NCI-H524 treated with DMSO at 0.1 percent for 48 hours (cell line): ENCODE measurements around the gene ANKMY2.
"Not testable (repeated sequence)": the region's sequence is repeated elsewhere in the genome, so short reads cannot be mapped to it uniquely, and the experiment has no call there.

Experiments
- DNase-seq: peaks from one replicate; lab custom pipeline; 2025; lab: John Stamatoyannopoulos, UW

ANKMY2 gene

DNA sequence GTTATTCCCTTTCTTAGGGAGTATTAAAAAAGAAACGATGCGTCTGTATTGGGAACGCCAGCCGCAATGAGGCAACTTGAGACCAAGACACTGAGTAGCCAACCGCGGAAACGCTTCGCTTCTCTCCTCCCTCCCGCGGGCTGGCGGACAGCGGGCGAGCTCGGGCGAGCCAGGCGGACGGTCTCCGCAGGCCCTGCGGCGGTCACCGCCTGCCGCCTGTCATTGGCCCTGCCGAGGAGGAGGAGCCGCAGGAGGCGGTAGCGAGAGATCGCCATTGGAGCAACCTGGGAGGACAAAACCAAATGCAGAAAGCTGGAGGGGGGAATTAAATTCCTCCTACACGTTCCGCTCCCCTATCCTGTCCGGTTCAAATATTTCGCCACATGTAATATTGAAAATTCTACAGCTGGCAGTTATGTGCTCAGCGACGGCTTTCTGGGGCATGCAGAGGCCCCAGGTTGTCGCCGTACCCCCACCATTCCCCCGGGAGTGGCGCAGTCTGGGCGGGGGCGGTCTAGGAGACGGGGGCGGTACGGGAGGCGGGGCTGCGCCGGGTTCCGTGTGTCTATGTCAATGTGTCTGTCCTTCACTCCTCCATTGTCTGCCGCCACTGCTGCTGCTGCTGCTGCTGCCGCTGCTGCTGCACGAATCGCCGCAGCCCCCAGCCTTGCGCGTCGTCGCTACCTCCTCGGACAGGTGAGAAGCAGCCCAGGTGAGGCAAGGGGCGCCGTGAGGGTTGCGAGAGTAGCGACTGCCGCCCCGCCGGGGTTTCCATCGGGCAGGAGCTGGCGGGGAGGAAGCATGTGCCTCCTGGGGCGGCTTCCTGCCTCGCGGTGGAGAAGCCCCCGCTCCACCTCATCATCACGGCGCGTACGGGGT, at the start of gene ANKMY2, which contains the start of gene BZW2:
Gene ANKMY2 (minus strand): TSS at position 162 of the 879 bp plus-strand sequence. CDS start 181 bp downstream, outside the sequence.
Gene BZW2 (plus strand): TSS at position 589 of the 879 bp plus-strand sequence. CDS start 19,263 bp downstream, outside the sequence.
- DNase-seq: peak; percentile 64

DNA sequence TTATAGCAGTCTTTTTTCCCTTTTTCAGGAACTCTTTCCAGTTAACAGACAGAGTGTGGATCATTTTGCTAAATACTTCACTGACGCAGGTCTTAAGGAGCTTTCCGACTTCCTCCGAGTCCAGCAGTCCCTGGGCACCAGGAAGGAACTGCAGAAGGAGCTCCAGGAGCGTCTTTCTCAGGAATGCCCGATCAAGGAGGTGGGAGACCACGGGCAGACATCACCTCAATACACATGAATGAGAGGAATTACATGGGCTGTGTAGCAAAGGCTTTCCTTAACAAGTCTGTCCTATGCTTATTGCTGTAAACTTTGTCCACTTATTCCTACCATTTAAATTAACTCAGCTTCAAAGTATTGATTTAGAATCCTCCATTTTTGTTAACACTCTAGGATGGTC, 49.3 kb upstream of the ANKMY2 start:
- no peak for DNase-seq

- no peak for DNase-seq
Measured at GRCh38 chr7:16693601-16694318, 48.2 kb upstream of the ANKMY2 start.

GRCh38 chr7:16691241-16691640, 45.7 kb upstream of the ANKMY2 start:
- no peak for DNase-seq

GRCh38 chr7:16688249-16688648, 42.7 kb upstream of the ANKMY2 start:
- DNase-seq: no peak

DNA sequence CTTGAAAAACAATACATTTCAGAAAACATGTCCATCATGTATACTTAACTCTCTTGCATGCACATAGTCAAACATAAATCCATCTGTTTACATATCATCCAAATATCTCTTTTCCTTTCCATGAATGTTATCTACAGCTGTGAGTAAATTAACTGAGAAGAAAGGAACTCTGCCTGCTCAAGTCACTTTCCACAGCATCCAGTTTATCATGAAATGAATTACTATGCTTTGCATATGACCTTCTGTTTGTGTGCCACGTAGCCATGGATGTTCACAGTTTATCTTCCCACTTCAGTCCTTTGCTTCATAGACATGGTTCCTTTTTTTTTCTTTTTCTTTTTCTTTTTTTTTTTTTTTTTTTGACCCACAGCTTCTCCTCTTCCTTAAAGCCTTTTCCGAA, 40.0 kb upstream of the ANKMY2 start:
- DNase-seq: no peak

DNA sequence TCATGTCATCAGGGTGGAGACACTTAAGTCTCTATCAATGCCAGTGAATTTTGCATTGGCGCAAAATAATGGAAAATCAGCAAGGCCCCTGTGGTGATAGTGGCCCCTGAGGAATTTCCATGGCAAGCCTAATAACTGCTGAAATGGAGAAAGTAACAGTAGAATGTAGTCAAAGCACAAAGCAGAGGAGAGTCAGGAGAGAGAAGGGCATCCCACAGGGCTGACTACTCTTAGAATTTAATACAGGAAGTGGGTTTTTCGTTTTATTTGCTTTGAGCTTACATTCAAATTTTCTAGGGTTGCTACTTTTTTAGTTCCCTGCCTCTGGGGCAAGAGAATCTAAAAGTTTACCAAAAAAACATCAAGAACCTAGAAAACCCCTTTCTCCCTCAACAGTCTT, 39.4 kb upstream of the ANKMY2 start:
- DNase-seq: no peak

DNA sequence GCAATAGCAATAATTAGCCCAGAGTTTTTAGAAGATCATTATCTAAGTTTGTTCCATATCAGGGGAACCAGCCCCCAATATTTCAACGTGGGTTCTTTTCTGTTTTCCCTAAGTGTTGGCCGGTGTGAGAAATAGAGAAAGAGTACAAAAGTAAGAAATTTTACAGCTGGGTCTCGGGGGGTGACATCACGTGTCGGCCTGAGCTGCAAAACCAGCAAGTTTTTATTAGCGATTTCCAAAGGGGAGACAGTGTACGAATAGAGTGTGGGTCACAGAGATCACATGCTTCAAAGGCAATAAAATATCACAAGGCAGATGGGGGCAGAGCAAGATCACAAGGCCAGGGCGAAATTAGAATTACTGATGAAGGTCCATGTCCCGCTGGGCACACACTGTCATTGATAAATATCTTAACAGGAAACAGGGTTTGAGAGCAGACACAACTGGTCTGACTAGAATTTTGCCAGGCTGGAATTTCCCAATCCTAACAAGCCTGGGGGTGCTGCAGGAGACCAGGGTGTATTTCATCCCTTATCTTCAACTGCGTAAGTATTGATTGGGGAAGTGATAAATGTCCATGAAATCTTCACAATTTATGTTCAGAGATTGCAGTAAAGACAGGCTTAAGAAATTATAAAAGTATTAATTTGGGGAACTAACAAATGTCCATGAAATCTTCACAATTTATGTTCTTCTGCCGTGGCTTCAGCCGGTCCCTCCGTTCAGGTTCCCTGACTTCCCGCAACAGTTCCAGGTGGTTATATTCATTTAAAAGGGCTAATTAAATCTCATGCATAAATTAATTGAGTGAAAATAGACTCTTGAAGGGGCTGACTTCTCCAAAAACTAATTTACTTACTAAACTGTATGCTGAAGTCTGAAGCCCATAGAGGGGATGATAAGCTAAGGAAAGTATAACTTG, 33.4 kb upstream of the ANKMY2 start:
- DNase-seq: not testable (repeated sequence)

DNA sequence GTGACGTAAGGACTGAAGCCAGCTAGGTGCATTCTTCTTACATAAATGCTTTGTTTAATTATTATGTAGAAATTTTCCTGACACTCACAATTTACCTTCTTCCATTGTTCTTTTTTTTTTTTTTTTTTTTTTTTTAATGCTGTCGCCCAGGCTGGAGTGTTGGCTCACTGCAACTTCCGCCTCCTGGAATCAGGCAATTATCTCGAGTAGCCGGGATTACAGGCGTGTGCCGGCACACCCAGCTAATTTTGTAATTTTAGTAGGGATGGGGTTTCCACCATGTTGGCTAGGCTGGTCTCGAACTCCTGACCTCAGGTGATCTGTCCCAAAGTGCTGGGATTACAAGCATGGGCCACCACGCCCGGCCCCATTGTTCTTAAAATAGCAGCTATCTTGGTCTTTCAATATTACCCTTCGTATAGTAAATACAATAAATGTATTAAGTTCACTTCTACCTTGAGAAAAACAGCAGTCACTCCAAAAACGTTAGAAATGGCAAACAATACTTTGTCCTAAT, 32.5 kb upstream of the ANKMY2 start:
- no peak for DNase-seq

- no peak for DNase-seq
Measured at GRCh38 chr7:16675277-16675676, 29.7 kb upstream of the ANKMY2 start.

- DNase-seq: no peak
Measured at GRCh38 chr7:16671811-16672210, 26.3 kb upstream of the ANKMY2 start.

DNA sequence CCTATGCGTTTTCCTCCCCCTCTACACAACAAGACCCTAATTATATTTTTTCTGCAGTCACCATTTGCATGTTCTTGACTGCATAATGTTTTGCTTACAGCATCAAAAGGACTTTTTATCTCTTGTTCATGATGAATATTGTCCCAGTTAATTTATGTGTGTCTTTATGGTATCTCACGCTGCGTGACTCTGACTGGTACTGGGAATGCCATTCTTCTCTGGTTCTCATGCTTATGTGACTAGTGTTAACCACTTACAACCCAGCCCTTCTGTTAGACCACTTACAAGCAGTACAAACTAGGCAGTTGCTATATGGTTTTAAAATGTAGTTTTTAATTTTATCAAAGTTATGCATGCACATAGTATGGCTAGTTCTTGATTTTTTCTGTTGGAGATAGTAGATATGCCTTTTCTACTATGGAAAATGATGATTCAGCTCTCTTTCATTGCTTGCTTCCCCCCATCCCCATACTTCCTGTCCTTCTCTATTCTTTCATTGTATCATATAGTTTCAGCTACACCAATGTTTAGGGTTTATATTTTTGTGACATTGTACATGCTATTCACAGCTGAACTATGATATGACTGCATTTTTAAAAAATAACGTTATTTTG, 25.3 kb upstream of the ANKMY2 start:
- no peak for DNase-seq

- DNase-seq: no peak
Measured at GRCh38 chr7:16670021-16670420, 24.5 kb upstream of the ANKMY2 start.

GRCh38 chr7:16669581-16669980, 24.0 kb upstream of the ANKMY2 start:
- no peak for DNase-seq

- no peak for DNase-seq
Measured at GRCh38 chr7:16668978-16669377, 23.4 kb upstream of the ANKMY2 start.

DNA sequence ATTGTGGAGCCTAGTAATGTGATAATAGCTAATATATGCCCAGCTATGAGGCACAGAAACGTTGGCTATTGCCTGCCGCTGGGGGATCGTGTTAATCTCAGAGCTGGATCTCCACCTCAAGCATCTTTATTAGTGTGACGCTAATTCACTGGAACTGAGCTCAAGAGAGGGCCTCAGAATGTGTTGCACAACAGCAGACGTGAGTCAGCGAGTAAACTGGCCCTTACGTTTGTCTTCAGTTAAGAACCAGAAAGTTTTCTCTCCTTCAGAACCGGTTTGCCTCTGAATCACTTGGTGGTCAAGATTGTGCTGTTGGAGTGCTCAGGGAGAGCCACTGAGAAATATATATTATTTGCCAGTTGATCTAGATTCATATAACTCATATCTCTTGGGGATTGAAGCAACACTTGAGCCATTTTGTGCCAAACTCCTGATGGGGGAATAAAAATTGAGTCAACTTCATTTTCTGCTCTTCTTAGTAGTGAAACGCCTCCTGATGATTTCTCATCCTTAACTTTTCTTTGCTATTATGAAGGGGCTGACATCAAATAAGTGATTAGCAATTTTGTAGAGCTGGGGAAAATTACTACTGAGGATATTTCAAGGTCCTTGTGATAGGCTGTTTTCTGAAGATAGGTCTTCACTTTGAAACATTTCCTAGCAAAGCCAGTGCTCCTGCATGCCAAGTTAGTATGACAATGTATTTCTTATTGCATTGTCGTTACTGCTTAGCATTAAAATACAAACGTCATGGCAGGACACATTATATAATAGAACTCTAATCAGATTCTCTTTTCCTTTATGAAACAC, 22.7 kb upstream of the ANKMY2 start:
- DNase-seq: no peak

DNA sequence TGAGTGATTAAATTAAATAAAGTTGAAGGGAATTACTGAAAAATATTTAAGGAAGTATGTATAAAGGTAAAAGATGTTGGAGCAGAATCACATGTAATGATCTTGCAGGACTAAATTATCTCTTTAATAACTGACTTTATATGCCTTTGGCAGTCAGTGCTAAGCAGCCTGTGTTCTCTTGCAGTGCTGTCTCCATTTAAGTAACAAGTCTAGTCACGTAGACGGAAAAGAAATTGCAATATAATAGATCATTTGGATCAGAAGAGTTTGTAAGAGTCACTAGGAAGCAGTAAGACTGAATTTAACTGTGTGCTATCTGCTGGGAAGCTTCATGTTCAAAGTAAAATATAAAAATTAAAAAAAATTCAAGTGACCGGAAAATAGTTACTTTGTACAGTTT, 21.8 kb upstream of the ANKMY2 start:
- DNase-seq: no peak

GRCh38 chr7:16661924-16662323, 16.4 kb upstream of the ANKMY2 start:
- no peak for DNase-seq

DNA sequence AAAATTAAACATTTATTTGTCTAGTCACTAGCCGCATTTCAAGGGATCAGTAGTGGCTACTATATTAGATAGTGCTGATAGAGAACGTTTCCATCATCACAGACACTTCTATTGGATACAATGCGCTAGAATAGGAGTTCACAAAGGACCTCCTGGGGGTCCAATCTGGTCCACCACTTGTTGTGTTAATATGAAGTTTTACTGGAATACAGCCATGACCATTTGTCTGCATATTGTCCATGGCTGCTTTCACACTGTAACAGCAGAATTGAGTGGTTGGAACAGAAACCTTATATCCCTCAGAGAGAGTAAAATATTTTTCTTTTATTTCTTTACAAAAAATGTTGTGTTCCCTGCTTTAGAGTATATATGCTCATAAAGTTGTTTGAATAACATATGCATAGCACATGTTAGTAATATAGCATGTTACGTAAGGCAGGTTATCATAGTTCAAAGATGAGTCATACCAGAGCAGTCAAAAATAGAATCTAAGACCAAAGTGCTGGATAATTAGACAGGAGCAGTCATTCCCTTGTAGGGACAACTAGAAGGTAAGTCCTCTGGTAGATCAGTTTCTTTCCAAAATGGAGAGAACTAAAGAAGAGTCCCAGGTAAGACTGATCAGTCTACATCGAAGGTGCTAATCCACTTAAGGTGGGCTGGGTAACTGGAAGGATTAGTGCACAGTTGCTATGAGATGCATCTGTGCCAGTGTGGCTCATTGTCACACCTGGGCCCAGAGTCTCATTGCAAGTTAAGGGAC, 15.3 kb upstream of the ANKMY2 start:
- DNase-seq: no peak
